DMS153 (cell line): ENCODE data around the gene MRC1.

ENCODE experiments used
- DNase-seq: peaks from one replicate; lab custom pipeline; 2025; lab: John Stamatoyannopoulos, UW

Gene MRC1

DNA sequence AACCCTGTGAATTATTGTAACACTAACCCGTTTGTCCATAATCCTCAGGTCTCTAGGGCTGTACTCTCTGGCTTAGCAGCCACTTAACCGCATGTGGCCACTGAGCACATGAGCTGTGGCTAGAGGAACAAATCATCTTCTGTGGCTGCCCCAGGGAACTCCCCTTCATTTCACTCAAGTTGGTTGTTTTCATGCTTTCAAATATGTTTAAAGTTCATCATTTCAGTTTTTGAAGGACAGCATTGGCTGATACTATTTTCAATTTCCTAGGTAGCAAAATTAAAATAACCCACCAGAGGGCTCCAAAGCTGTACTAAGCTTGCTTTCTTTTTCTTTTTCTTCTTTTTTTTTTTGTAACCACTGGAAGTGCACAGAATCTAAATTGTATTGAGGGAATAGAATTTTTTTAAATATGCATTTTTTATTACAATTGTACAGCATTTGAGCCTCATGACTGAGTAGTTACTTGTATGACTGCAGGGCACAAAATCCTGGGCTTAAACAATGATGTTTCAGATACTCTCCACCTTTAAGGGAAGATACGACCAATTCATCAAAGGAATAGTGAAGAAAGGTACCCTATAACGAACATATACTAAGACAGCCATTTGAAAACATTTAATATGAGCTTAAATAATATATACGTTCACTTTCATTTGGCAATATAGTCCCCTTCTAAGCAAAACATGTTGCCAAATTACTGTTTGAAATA lies 38.6 kb downstream of the MRC1 start:
- no peak for DNase-seq

DNA sequence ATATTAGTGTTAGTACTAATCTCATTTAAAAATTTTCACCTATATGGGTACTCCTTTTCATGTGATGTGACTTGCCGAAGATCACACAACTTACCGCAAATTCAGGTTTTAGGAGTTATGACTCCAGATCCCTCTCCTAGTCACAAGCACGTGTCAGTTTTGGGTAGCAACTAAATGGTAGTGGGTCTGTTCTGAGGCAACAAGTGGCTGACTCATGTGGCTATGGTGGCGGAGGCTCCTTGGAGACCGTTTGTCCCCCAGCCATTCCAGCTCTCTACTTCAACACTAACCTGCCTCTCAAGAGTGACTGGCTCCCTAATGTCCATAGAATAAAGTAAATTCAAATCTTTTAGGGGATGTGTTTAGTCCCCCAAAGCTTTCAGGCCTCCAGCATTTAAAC lies 39.5 kb downstream of the MRC1 start:
- no peak for DNase-seq

DNA sequence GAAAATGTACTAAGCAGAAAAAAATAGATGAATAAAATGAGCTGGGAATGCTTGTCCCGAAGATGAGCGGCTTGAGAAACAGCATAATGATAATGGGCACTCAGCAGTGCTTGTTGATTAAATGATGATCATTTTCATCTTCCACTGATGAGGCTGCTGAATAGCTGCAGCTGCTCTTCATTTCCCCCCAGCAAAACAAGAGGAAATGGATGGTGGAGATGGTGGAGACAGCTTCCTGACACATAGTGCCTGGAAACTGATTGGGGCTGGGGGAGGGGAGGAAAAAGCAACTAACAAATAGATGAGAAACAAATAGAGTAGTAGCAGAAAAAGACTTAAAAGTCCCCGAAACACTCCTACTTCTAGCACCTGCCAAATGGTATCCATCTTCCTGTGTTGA lies 41.4 kb downstream of the MRC1 start:
- DNase-seq, result no peak

DNA sequence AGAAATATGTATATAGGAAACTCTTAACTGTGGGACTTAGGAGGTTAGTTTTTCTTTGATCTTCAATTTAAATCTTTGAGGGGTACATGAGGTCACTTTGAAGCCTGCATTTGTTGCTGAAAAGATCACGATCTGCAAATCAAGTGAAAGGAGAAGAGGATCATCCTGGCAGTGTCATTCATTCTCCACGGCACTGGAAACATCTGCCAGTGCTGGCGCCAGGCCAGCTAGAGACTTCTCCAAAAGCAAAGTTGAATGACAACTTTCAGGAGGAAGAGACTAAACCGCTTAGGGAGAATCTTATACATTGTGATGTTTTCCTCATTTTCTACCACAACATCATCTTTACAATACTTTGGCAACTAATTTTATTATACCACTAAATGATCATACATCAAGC lies 42.5 kb downstream of the MRC1 start:
- DNase-seq, result no peak

DNA sequence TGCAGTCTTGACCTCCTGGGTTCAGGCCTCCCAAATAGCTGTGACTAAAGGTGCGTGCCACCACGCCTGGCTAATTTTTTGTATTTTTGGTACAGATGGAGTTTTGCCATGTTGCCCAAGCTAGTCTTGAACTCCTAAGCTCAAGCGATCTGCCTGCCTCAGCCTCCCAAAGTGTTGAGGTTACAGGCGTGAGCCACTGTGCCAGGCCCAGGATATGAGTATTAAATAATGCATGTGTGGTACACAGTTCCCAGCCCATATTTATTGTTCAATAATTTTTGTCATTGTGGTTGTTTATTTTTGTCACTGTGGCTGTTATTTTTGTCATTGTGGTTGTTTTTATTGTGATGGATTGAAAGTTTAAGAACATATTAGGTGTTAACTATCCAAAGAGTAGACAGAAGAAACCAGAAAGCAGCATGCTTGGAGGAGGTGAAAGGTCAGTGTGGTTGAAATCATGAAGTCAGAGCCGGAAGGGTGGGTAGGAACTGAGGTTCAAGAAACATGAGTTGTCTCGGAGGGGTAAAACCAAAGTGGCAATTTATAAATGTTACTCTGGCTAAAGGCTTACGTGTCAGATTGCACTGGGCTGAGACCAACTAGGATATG lies 45.0 kb downstream of the MRC1 start:
- no peak for DNase-seq

DNA sequence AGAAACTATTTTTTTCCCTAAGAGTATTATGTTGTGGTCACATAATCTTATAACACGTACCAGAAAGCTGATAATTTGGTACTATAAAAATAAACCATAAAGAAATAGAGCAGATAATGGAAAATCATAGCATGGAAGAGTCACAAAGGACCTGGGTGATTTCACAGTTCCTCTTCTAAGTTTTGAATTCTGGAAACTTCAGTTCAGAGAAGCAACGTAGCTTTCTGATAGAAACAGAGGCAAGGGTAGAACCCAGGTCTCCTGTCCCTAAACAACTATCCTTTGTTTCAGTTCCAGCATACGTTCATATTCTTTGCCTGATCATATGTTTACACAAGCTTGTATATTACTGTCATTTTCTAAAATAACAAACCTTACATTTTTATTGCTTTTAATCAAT lies 47.9 kb downstream of the MRC1 start:
- DNase-seq, result no peak

DNA sequence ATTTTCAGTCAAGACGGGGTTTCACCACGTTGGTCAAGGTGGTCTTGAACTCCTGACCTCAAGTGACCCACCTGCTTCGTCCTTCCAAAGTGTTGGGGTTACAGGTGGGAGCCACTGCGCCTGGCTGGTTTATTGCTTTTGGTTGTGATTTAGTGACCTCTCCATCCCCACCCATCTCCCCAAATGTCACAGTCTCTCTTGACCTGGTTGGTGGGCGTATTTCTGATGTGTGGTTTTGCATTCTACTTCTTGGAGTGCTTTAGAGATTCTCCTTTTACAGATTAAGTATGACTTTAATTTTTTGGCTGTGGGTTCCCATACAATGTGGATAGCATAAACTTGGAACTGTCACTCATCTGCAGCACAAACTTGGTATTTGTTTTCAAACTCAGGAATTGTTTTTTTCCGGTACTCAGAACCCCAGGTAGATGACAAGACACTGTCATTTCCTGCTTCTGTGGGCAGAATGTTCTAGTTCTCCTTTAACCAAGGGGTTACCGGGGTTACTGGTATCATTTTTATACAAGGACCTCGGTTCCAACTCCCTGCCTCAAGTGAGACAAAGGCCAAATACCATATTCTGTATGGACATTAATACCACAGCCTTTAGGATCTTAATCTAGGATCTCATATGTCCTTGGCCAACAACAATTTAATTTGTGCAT lies 50.5 kb downstream of the MRC1 start:
- no peak for DNase-seq

DNA sequence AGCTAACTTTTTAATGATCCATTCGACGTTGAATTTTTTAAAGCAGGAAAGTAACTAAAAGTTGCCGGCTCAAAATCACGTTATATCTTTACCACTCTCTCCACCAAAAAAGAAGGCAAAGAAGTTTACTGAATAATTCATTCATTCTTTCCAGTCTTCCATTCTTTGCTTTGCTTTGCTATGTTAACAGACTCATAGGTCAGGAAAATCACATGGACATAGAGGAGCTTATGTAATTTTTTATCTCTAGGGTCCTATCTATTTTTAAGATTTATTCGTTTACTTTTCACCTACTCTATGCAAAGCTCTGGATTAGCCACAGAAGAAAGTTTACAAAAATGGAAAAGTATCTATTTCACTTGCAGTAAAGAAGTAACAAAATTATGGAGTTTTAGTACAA lies 52.6 kb downstream of the MRC1 start:
- DNase-seq, result no peak

DNA sequence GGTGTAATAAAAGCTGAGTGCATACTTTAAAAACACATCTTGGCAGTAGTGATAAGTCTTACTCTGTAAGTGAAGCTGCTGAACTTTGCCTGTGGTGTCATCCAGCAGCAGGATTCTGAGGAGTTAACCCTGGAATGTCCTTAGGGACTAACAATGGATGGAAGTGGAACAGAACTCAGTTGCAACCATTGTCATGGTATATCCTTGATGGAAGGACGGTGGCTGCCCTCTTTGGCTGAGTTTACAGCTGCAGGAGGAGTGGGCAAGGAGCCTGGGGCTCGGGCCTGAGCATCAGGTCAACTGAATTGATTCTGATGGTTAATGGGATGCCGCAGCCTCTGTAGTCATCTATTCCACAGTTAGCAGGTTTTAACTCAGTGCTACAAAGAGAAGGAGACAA lies 56.2 kb downstream of the MRC1 start:
- no peak for DNase-seq

DNA sequence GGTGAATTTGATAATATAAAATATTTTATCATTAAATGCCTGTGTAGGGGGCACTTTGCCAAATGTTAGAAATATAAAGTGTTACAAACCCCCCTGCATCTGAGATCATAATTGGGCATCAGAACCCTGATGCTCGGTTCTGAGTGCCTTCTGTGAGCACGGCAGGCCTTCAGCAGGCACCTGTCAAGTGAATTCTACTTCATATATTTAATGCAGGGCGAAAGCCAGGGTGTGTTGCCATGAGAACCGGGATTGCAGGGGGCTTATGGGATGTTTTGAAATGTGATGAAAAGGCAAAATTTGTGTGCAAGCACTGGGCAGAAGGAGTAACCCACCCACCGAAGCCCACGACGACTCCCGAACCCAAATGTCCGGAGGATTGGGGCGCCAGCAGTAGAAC lies 57.2 kb downstream of the MRC1 start:
- no peak for DNase-seq

DNA sequence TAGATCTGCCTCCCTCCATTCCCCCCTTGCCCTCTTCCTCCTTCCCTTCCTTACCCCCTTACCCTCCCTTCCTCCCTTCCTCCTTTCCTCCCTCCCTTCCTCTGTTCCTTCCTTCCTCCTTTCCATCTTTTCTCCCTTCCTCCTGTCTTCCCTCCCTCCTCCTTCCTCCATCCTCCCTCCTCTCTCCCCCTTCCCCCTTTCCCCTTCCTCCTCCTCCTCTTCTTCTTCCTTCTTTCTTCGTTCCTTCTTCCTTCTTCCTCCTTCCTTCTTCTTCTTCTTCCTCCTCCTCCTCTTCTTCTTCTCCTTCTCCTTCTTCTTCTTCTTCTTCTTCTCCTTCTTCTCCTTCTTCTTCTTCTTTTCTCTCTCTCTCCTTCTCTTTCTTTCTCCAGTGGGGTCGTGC lies 57.9 kb downstream of the MRC1 start:
- no peak for DNase-seq

DNA sequence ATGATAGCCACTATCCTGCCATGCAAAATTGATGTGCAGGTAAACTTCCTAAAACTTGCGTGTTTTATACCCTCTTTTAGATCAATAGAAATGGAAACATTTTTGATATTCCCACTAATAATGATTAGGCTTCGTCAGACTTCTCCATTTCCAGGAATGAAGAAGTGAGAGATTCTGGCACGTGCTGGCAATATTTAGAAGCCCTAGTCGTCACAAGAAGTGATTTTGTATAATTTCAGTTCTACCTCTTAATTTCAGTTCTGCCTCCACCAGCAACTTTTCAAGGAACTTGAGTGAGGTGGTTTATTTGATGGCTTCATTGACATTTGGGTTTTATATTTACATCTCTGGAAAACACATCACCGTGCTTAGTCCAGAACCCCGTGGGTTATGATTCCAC lies 61.9 kb downstream of the MRC1 start:
- DNase-seq, result no peak

DNA sequence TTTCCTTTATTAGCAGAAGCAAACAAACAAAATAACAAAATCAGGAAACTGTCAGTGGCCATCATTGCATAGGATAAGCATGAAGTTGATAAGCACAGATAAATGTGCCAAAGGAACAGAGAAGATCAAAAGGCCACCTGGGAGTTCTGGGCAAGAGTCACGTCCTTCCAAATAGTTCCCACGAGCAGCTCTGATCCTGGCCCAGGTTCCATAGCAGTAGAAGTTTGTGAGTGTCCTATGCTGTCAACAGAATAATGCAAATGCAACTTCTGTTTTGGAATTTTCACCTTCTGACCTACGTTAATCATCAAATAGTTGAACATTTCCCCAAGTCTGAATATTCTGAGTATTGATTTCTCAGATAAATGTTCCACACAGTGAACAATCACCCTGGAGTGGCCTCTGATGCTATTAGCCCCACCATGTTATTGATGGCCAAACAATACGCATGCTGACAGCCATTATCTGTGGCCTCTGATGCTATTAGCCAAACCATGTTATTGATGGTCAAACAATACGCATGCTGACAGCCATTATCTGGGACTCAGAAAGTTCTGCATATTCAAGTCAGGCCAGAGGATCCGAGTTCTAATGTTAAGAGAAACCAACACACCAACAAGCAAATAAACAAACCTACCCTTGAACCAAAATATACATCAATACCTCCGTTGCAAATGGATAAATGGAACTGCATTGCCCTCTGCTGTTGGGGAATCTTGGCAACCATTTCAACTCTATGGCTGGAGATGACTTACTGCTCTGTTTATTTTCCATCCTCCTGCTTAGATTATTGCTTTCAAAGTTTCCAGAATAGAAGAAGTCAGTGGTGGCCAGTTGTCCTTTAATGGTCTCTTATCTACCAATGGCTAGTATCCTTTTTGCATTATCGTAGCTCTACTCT lies 63.3 kb downstream of the MRC1 start:
- no peak for DNase-seq

DNA sequence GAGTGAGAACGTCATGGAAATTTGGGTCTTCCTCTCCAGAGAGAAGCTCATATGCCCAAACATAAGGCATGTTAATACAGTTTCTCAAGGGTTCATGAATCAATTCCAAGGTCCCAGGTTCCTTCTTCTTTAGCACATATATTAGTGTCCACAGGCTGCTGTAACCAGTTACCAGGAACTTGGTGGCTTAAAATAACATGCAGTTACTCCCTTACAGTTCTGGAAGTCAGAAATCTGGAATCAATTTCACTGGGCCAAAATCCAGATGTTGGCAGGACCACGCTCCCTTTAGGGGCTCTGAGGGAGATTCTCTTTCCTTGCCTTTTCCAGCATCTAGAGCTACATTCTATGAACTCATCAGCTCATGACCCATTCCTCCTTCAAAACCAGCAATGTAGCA lies 64.8 kb downstream of the MRC1 start:
- DNase-seq, result no peak

DNA sequence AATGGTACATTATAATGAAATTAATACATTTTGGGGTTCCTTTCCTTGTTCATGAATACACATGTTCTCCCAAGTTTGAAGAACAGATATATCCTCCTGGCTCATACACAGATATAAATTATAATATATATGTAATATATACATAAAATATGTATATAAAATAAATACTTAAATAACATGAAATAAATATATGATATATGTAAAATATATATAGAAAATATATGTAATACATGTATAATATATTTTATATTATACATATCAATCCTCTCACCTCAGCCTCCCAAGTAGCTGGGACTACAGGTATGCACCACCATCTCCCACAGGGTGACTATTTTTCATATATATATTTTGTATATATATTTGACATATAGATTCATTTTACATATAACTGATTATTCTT lies 68.0 kb downstream of the MRC1 start:
- no peak for DNase-seq

DNA sequence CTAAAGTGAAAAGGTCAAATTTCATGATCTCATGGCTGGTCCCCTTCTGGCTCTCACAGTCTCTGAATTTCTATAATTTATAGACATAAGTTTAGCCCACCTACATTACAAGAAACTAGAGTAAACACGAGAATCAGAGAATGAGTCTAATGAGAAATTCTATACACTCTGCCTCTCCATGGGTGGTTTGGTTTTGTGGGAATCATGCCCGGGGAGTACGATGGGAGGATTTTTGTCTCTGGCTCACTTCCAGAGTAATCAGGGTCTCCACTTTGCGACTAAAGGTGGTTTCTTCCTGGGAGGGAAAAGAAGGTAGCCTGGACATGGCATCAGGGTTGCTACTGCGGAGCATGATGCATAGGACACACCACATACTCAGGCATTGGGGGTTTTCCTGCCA lies 69.7 kb downstream of the MRC1 start:
- no peak for DNase-seq

DNA sequence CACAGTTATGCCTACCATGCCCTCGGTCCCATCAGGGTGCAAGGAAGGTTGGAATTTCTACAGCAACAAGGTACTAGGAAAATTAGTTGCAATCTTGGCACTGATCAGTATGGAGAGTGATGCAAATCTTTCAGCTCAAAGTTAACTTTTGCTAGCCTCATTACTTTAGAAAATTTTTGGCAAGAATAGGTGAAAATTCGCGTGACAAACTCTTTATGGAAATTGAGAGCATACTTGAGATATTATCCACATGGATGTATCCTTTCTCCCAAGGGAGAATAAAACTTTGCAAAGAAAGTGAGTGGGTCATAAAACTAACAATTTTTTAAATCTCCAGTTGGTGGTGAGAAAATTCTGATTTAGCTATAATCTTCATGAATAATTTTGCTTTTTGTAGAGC lies 71.5 kb downstream of the MRC1 start:
- DNase-seq, result no peak

DNA sequence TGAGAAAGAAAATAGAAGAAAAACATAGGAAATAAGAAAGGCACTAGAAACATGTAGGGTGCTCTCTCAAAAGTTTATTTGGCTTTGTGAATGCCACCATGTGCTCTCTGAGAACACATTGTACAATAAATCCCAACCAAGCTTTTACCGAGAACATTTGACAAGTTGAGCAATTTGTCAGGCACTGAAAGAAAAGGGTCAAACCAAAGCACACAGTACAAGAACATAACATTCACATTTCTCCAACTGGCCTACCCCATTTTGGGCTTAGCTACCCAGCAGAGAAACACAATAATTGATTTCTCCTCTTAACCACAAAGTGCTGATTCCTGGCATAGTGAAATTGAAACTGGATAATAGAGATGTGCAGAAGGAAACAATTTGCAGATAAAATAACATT lies 73.4 kb downstream of the MRC1 start:
- no peak for DNase-seq

DNA sequence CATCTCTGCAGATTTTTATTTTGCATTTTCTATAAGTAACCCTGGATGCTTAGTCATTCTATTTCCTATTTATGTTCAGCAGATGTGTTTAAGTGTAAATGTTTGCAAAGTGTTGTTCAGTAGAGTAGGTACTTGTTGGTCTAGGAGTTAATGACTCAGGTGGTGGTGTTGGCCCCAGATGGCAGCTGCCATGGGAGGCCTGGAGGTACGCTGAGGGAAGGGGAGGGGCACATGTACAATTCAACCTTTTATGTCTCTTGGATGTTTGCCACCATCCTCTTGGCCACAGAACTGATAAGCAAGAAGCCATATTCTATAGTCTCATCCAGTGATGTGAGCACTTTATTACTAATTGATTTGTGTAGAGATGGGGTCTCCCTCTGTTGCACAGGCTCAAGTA lies 74.5 kb downstream of the MRC1 start:
- peak; percentile 86 for DNase-seq

DNA sequence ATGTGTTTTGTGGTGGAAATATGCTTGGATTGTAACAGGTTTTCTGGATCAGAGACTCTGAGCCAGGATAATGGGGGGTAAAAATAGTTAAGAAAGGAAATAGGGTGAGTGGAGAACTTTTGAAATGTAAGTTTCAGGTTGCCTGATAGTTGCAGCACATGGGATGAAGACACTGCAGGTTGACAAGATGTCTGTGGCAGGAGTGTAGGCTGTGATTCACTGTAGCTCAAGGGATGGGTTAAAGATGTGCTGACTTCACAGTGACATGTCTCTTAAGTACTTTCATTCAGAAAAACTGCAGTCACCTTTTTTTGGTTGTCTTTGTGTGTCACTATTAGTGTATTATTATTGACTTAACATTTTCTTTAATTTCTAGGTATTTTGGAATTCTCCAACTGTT lies 79.0 kb downstream of the MRC1 start:
- DNase-seq, result no peak

DNA sequence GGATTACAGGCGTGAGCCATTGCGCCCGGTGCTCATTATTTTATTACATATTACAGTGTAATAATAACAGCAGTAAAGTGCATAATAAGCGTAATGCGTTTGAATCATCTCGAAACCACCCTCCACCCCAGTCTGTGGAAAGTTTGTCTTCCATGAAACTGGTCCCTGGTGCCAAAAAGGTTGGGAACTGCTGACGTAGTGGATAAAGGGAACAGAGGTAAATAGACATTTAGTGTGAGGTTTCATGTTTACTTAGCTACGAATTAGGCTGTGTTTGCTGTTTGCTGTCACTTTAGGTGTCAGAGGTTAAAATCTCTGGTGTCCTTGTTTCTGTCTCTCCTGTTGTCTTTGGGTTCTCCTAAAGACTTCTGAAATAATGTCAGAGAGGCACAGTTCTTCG lies 82.3 kb downstream of the MRC1 start:
- no peak for DNase-seq

DNA sequence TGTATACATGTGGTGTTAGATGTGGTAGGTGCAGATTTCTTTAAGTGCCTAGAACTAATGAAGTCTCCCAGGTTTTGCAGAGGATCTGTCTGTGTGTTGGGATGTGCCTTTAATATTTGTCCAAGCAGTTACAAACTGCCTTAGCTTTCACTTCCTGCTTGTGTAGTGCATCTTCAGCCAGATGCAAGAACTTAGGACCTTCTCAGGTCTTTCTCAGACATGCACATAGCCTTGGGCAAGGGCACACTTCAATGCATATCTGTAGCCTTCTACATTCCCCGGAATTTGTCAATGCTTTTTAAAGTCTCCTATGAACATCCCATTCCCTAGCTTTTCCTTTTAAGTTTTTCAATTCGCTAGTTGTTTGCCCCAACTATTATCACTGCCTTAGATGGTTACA lies 95.4 kb downstream of the MRC1 start:
- DNase-seq, result no peak

DNA sequence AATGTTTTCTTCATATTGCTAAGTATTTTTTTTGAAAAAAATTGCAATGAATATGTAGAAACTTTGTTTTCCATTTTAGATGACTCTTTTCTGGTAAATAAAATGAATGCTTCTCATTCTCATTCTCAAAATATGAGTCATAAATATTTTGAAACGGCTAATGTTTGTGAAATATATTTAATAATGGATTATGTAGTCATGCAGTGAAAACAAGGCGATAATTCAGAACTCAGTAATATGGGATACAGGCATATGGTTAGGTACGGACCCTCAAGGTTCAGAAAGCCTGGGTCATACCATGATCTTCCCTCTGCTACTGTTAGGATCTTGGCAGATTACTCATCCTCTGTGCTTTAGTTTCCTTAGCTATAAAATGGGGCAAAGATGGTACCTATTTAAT lies 96.3 kb downstream of the MRC1 start:
- no peak for DNase-seq
